GM19452 (cell line): ENCODE results near the gene GALNTL6.
"Not testable (repeated sequence)": the region's sequence is repeated elsewhere in the genome, so short reads cannot be mapped to it uniquely, and the experiment has no call there.

Experiments
- ATAC-seq: cut with Tn5 transposase; IDR thresholded peaks from one replicate; pipeline ENCODE4 v1.9.1; 2021; ENCODE audit not compliant: unreplicated experiment

Gene GALNTL6

DNA sequence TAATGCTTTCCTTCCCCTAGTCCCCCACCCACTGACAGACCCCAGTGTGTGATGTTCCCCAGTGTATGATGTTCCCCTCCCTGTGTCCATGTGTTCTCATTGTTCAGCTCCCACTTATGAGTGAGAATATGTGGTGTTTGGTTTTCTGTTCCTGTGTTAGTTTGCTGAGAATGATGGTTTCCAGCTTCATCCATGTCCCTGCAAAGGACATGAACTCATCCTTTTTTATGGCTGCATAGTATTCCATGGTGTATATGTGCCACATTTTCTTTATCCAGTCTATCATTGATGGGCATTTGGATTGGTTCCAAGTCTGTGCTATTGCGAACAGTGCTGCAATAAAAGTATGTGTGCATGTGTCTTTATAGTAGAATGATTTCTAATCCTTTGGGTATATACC, 1228.9 kb downstream of the GALNTL6 start:
- not testable (repeated sequence) for ATAC-seq

GRCh38 chr4:173044340-173044739, 1231.1 kb downstream of the GALNTL6 start:
- ATAC-seq = no peak

GRCh38 chr4:173045571-173045970, 1232.4 kb downstream of the GALNTL6 start:
- no peak for ATAC-seq

GRCh38 chr4:173046144-173046543, 1232.9 kb downstream of the GALNTL6 start:
- no peak for ATAC-seq

- ATAC-seq = no peak
Measured at GRCh38 chr4:173046818-173047217, 1233.6 kb downstream of the GALNTL6 start.

DNA sequence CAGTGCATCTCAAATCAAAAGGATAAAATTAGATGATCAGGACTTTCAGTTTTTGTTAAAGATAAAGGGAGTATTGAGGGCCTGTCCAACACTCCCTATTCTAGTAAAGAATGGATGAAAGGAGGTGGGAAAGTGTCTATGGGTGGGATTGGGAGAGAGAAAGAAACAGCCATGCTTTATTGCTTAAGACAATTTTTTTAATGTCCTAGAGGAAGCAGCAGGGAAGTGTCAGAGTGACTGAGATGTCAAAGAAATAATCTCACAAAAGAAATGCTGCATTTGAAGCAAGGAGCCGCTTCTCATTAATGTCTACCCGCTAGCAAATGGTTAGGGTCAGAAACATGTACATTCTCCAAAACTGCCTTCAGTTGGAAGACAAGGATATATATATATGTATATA, 1238.0 kb downstream of the GALNTL6 start:
- ATAC-seq = no peak

GRCh38 chr4:173051716-173052115, 1238.5 kb downstream of the GALNTL6 start:
- ATAC-seq = no peak

GRCh38 chr4:173052439-173052838, 1239.2 kb downstream of the GALNTL6 start:
- ATAC-seq = no peak

DNA sequence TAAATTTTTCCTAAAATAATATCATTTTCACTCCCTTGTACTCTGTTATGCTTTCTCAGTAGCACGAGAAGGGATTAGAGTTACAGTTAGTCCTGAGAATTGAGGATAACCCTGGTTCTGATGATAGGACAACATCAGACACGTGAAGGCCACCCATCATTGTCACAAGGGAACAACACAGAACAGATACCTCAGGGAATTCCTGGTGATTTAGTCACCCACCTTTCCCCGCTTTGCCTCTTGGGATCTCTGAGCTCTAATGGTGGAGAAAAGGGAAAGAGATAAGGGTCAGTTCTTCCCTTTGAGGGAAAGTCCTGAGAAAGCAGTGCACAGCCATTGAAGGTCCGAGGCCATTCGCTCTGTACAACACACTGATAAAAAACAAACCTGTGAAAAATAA, 1243.1 kb downstream of the GALNTL6 start:
- ATAC-seq = no peak

- no peak for ATAC-seq
Measured at GRCh38 chr4:173056710-173057109, 1243.5 kb downstream of the GALNTL6 start.

DNA sequence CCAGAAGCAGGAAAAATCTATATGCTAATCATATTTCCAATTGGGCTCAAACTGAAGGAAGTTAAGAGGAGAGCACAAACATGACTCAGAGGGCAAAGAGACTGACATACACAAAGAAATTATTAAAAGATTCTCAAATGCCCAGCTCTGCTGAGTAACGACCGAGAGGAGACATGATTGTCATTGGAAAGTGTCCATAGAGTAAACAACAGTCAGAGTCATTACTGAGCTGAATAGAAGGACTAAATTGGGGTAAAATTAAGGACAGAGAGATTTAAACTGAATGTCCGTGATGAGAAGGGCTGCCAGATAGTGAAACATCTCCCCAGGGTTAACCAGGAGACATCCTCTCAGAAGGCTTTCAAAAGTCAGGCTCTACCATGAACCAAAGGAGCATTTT, 1244.2 kb downstream of the GALNTL6 start:
- ATAC-seq = no peak

DNA sequence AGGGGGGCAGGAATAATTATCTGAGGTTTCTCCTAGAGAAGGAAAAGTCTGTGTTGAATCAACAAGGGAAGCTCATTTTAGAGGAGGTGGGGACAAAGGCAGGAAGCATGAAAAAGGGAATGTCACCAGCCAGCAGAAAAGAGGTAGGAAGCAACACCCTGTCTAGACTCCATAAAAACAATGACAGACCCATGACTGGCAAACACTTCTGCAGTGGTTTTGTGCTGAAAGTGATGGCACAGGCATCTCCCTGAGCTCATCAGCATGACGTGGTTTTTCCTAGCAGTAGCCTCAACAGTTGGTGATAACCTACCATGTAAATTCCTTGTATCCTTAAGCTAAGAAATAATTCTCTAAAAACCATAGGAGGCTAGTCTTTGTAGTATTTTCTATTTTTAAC, 1244.7 kb downstream of the GALNTL6 start:
- no peak for ATAC-seq

DNA sequence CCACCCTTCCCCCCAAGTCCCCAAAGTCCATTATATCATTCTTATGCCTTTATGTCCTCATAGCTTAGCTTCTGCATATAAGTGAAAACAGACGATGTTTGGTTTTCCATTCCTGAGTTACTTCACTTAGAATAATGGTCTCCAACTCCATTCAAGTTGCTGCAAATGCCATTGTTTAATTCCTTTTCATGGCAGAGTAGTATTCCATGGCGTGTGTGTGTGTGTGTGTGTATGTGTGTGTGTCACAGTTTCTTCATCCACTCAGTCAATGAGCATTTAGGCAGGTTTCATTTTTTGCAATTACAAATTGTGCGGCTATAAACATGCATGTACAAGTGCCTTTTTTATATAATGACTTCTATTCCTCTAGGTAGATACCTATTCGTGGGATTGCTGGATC, 1248.0 kb downstream of the GALNTL6 start:
- ATAC-seq = no peak

DNA sequence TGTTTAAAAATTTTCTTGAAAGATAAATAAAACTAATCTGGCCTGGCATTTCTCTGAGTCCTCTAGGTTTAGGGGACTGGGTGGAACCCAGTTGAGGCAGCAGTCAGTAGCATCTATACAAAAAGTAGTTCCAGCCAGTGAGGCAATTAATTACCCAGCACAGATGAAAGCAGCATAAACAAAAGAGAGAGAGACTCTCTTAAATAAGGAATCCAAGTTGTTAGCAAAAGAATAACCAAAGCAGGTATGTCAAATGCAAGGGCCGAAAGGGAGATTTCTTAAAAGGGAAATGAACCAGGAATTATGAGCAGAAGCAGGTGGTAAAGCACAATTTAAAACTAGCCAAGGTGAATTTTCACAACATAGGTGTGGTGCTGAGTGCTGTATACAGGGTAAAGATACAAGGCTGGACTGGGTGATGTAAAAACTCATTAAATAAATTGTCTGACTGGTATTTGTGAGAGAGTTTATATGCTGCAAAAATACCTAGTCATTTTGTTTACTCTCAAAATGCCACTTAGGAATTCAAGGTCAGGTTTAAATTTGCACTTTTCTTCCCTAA, 1260.8 kb downstream of the GALNTL6 start:
- ATAC-seq = no peak

DNA sequence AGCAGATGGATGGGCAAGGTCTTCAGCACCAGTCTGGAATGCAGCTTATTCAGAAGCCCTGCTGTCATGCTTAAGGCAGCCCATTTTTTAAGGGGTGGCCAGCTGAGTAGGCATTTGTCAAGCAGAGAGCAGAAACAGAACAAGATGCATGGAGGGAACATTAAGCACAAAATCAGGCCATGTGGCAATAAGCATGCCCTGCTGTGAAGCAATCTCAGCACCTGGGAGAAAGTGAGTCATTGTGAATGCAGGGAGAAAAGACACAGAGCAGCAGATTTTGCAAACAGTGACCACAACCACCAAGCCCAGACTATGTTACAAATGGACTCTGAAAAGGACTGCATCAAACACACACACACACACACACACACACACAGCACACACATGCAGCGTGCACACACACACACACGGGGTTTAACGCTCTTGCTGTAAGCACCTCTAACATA, 1261.3 kb downstream of the GALNTL6 start:
- ATAC-seq = no peak

DNA sequence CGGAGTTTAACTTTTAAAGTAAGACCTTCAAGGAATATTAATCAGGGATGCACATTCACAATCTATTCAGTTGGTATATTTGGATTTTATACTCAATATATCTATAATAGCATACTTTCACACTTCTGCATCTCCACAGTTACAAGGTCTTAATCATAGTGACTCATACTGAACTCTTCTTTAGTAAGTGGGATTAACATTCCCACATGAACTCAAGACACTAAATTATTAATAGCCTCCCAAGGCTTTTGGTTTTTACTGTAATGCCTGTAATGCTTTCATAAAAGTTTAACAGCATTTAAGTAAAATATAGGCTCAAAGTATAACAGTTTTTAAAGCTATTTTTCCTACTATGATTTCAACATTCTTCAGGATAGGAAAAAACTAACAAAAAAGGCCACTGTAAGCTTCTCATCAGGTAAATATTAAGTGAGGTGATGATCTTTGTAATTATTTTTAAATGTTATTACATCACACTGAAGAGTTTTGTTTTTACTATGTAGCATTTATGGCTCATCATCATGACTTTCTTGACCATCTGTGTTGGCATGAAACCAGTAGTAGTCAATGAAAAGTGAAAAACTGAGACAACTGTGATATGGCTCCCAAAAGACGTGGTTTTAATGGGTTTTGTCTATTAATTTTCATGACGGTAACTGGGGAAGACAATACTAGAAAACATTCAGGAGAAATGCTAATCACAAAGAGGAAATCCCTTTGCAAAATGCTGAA, 1263.9 kb downstream of the GALNTL6 start:
- no peak for ATAC-seq

GRCh38 chr4:173088144-173088543, 1274.9 kb downstream of the GALNTL6 start:
- no peak for ATAC-seq
